OCI-LY3 (cell line): ENCODE results near the gene GRIP1.

Source experiments
- H2AFZ ChIP-seq: fragments of 200-600, 300-600 bp; shearing (Covaris generic); 2 replicates; pipeline ENCODE4 v1.6.0; 2014; ENCODE audit warnings: antibody characterized with exemption, low read depth, low read length
- H3K27ac ChIP-seq: fragments of 200-600, 300-600 bp; sonication (generic); 2 replicates; pipeline ENCODE4 v1.5.1; 2014; ENCODE audit warnings: mild to moderate bottlenecking, low read length, moderate library complexity, mixed read lengths
- H3K27me3 ChIP-seq: fragments of 200-600, 300-600 bp; sonication (generic); 2 replicates; pipeline ENCODE4 v1.6.1; 2014; ENCODE audit warnings: low read depth, low read length, mixed read lengths
- H3K36me3 ChIP-seq: fragments of 200-600, 300-600 bp; sonication (generic); replicated peaks from 2 replicates; pipeline ENCODE3; 2014; ENCODE audit warnings: low read depth, low read length, mixed read lengths
- H3K4me1 ChIP-seq: fragments of 300-600, 200-600 bp; sonication (generic); 2 replicates; pipeline ENCODE4 v1.6.1; 2014; ENCODE audit warnings: low read length, mixed read lengths
- H3K4me2 ChIP-seq: fragments of 200-600, 300-600 bp; sonication (generic); 2 replicates; pipeline ENCODE4 v1.6.1; 2014; ENCODE audit warnings: low read length, mixed read lengths
- H3K4me3 ChIP-seq: fragments of 300-600, 200-600 bp; sonication (generic); 2 replicates; pipeline ENCODE4 v1.5.1; 2014; ENCODE audit warnings: antibody characterized with exemption, mild to moderate bottlenecking, low read length, moderate library complexity
- H3K79me2 ChIP-seq: fragments of 300-600, 200-600 bp; shearing (Covaris generic); 2 replicates; pipeline ENCODE4 v1.6.1; 2014; ENCODE audit warnings: mild to moderate bottlenecking, low read length, mixed read lengths
- H3K9ac ChIP-seq: fragments of 300-600, 200-600 bp; shearing (Covaris generic); 2 replicates; pipeline ENCODE4 v1.6.0; 2014; ENCODE audit warnings: mild to moderate bottlenecking, low read length, moderate library complexity
- H3K9me3 ChIP-seq: fragments of 200-600, 300-600 bp; shearing (Covaris generic); 2 replicates; pipeline ENCODE4 v1.6.1; 2014; ENCODE audit warnings: low read length, mixed read lengths; ENCODE audit not compliant: insufficient read depth
- H4K20me1 ChIP-seq: fragments of 200-600, 300-600 bp; sonication (generic); 2 replicates; pipeline ENCODE4 v1.6.1; 2016; ENCODE audit warnings: low read length, mixed read lengths; ENCODE audit not compliant: insufficient read depth
- EZH2phosphoT487 ChIP-seq: fragments of 200-600 bp; shearing (Covaris generic); IDR thresholded peaks from 2 replicates; pipeline ENCODE4 v1.6.1; 2018; ENCODE audit warnings: antibody characterized with exemption, mixed run types, low read depth
- TF ChIP-seq, protein P1 (sequence below): fragments of 200-600, 300-600 bp; sonication (generic); IDR thresholded peaks from 2 replicates; pipeline ENCODE4 v1.5.1; 2014; ENCODE audit warnings: antibody characterized with exemption, low read length, low read depth

Gene GRIP1

GRCh38 chr12:66456612-66457011, 222.3 kb downstream of the GRIP1 start:
- Histone ChIP-seq H3K4me2 (no peak overlapping the region), H3K27ac (no peak overlapping the region), H3K4me1 (peaks cover 16% of the 10 kb centered on the region), H3K4me3 (no peak overlapping the region), H4K20me1 (no peaks in the 10 kb centered on the region), H3K79me2 (no peaks in the 10 kb centered on the region), H2AFZ (no peak overlapping the region), H3K9ac (no peak overlapping the region), H3K36me3 (no peaks in the 10 kb centered on the region), H3K9me3 (no peaks in the 10 kb centered on the region), H3K27me3 (no peaks in the 10 kb centered on the region)
- TF ChIP-seq, protein P1, sequence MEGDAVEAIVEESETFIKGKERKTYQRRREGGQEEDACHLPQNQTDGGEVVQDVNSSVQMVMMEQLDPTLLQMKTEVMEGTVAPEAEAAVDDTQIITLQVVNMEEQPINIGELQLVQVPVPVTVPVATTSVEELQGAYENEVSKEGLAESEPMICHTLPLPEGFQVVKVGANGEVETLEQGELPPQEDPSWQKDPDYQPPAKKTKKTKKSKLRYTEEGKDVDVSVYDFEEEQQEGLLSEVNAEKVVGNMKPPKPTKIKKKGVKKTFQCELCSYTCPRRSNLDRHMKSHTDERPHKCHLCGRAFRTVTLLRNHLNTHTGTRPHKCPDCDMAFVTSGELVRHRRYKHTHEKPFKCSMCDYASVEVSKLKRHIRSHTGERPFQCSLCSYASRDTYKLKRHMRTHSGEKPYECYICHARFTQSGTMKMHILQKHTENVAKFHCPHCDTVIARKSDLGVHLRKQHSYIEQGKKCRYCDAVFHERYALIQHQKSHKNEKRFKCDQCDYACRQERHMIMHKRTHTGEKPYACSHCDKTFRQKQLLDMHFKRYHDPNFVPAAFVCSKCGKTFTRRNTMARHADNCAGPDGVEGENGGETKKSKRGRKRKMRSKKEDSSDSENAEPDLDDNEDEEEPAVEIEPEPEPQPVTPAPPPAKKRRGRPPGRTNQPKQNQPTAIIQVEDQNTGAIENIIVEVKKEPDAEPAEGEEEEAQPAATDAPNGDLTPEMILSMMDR, result no peak
- no peak for TF ChIP-seq EZH2phosphoT487

DNA sequence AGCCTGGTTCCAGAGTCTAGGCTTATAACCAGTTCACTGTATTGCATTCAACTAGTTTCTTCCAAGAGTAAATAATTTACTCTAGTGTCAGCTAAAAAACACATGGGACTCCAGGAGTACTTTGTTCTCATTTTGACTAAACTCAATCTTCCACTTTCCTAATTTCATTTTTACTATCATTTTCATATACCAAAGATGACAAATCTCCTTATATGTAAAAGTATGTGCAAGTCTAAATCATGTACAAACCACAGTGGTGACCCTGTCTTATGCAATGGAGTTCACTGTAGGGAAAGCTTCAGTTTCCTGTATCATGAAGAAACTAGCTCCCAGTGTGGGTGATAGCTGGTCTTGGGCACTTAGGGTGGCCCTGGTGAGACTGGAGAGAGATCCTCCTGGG, 225.0 kb downstream of the GRIP1 start:
- Histone ChIP-seq H3K9ac (no peak overlapping the region), H3K4me3 (no peak overlapping the region), H4K20me1 (no peaks in the 10 kb centered on the region), H2AFZ (no peak overlapping the region), H3K27ac (no peak overlapping the region), H3K9me3 (no peaks in the 10 kb centered on the region), H3K27me3 (no peaks in the 10 kb centered on the region), H3K79me2 (no peaks in the 10 kb centered on the region), H3K36me3 (no peaks in the 10 kb centered on the region), H3K4me2 (peak overlapping the region; percentile 22), H3K4me1 (peaks cover 16% of the 10 kb centered on the region)
- TF ChIP-seq EZH2phosphoT487, result no peak
- TF ChIP-seq, protein P1, result no peak

DNA sequence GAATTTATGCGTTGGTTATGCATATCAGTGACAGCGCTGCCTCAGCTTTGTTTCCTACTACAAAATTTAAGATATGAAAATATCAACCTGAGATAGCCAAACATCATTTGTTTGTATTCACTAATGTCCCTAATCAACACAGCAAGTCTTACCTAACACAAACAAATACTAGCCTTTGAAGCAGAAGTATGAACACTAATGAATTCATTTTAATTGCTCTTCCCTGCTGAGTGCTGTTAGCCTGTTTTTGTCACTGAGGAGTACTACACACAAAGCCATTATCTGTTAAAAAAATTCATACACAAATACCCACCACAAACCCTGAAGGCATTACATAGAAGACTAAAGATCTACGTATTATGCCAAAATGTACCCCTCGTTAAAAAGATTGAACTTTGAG, 225.8 kb downstream of the GRIP1 start:
- H3K4me2 ChIP-seq, result no peak overlapping the region
- H3K9ac ChIP-seq, result no peak overlapping the region
- no peaks in the 10 kb centered on the region for H4K20me1 ChIP-seq
- H2AFZ ChIP-seq, result no peak overlapping the region
- no peak overlapping the region for H3K27ac ChIP-seq
- H3K4me3 ChIP-seq, result no peak overlapping the region
- no peaks in the 10 kb centered on the region for H3K36me3 ChIP-seq
- H3K27me3 ChIP-seq, result no peaks in the 10 kb centered on the region
- H3K79me2 ChIP-seq, result no peaks in the 10 kb centered on the region
- H3K9me3 ChIP-seq, result no peaks in the 10 kb centered on the region
- TF ChIP-seq, protein P1, result no peak
- TF ChIP-seq EZH2phosphoT487, result no peak
- peaks cover 16% of the 10 kb centered on the region for H3K4me1 ChIP-seq

GRCh38 chr12:66449531-66449930, 229.3 kb downstream of the GRIP1 start:
- H3K79me2 ChIP-seq, result no peaks in the 10 kb centered on the region

More at GRCh38 chr12:66449531-66449930, 229.3 kb downstream of the GRIP1 start:
- Histone ChIP-seq H3K27ac (no peak overlapping the region), H3K4me3 (no peak overlapping the region), H3K4me2 (no peak overlapping the region), H3K27me3 (no peaks in the 10 kb centered on the region), H3K4me1 (peaks cover 14% of the 10 kb centered on the region), H3K36me3 (no peaks in the 10 kb centered on the region), H2AFZ (no peak overlapping the region), H3K9ac (no peak overlapping the region), H3K9me3 (no peaks in the 10 kb centered on the region), H4K20me1 (no peaks in the 10 kb centered on the region)
- no peak for TF ChIP-seq EZH2phosphoT487
- TF ChIP-seq, protein P1, result no peak
